Measurements from ENCODE around the gene GRM8.

DNA sequence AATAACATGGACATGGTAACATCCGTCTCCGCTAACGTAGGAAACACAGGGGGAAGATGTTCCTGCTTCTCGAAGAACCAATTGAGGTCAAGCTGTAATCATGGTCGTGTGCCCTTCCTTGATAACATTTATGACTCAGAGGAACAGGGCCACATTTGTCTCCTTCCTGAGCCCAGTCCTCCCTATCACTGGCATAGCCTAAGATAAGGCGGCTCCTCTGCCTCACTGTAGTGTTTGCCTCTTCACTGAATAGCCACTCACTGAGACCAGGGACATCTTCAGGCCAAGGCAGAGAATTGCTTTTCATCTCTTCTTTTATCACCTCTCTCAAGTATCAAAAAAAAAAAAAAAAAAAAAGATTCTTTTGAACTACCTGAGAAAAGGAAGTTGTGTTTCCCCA, 5.4 kb upstream of the GRM8 start:
- TF ChIP-seq FOXA1 (IDR thresholded peaks at IDR 0.05) (no peak), SUZ12 (IDR thresholded peaks at IDR 0.05) (no peak), BHLHE40 (IDR thresholded peaks at IDR 0.05; ENCODE audit: borderline replicate concordance) (no peak), SP1 (IDR thresholded peaks at IDR 0.05) (no peak), ELF4 (IDR thresholded peaks at IDR 0.05) (no peak), FOXM1 (IDR thresholded peaks at IDR 0.05; ENCODE audit: borderline replicate concordance) (no peak), CTBP1 (IDR thresholded peaks at IDR 0.05; ENCODE audit: borderline replicate concordance) (no peak), PKNOX1 (IDR thresholded peaks at IDR 0.05) (no peak), LEF1 (IDR thresholded peaks at IDR 0.05; ENCODE audit: borderline replicate concordance) (no peak), ARNT (IDR thresholded peaks at IDR 0.05) (no peak), FOXK2 (IDR thresholded peaks at IDR 0.05) (no peak), ZNF384 (IDR thresholded peaks at IDR 0.05) (no peak), TARDBP (IDR thresholded peaks at IDR 0.05) (no peak)

Measured in HEK293T (cell line).